NCI-H2081 (cell line): ENCODE measurements around the gene KCTD8.
"Not testable (repeated sequence)": the region's sequence is repeated elsewhere in the genome, so short reads cannot be mapped to it uniquely, and the experiment has no call there.

ENCODE experiments used
- DNase-seq, 2 experiments: peaks; one replicate each; lab custom pipeline; 2025; lab: John Stamatoyannopoulos, UW

The KCTD8 gene

GRCh38 chr4:44326741-44327140 lies 121.9 kb downstream of the KCTD8 start:
- no peak for DNase-seq

- DNase-seq = peak in 1 of 2 experiments; percentile 18
Observed at GRCh38 chr4:44320833-44321232, 127.8 kb downstream of the KCTD8 start.

GRCh38 chr4:44319129-44319528 lies 129.5 kb downstream of the KCTD8 start:
- DNase-seq = peak in 1 of 2 experiments; percentile 40

GRCh38 chr4:44313702-44314101 lies 134.9 kb downstream of the KCTD8 start:
- DNase-seq = no peak

- DNase-seq = no peak
Observed at GRCh38 chr4:44287505-44287904, 161.1 kb downstream of the KCTD8 start.

- no peak for DNase-seq
Observed at GRCh38 chr4:44279469-44279868, 169.1 kb downstream of the KCTD8 start.

- no peak for DNase-seq
Observed at GRCh38 chr4:44279066-44279465, 169.5 kb downstream of the KCTD8 start.

GRCh38 chr4:44257461-44257860 lies 191.1 kb downstream of the KCTD8 start:
- DNase-seq = no peak

GRCh38 chr4:44256414-44256813 lies 192.2 kb downstream of the KCTD8 start:
- DNase-seq = no peak

- peak in 1 of 2 experiments; percentile 41 for DNase-seq
Observed at GRCh38 chr4:44237643-44238042, 211.0 kb downstream of the KCTD8 start.

GRCh38 chr4:44235897-44236296 lies 212.7 kb downstream of the KCTD8 start:
- no peak for DNase-seq

- DNase-seq = no peak
Observed at GRCh38 chr4:44232262-44232661, 216.3 kb downstream of the KCTD8 start.

GRCh38 chr4:44231006-44231405 lies 217.6 kb downstream of the KCTD8 start:
- DNase-seq = peak in 1 of 2 experiments; percentile 61

- no peak for DNase-seq
Observed at GRCh38 chr4:44228326-44228725, 220.3 kb downstream of the KCTD8 start.

GRCh38 chr4:44221407-44221806 lies 227.2 kb downstream of the KCTD8 start:
- DNase-seq = no peak

- DNase-seq = no peak
Observed at GRCh38 chr4:44210750-44211149, 237.9 kb downstream of the KCTD8 start.

- no peak for DNase-seq
Observed at GRCh38 chr4:44196796-44197195, 251.8 kb downstream of the KCTD8 start.

- DNase-seq = no peak
Observed at GRCh38 chr4:44194365-44194764, 254.2 kb downstream of the KCTD8 start.

- no peak for DNase-seq
Observed at GRCh38 chr4:44186850-44187246, 261.8 kb downstream of the KCTD8 start.

- DNase-seq = no peak
Observed at GRCh38 chr4:44186096-44186849, 262.3 kb downstream of the KCTD8 start.

GRCh38 chr4:44181491-44182349 lies 266.9 kb downstream of the KCTD8 start:
- not testable (repeated sequence) for DNase-seq

- not testable (repeated sequence) for DNase-seq
Observed at GRCh38 chr4:44167766-44168165, 280.8 kb downstream of the KCTD8 start.

- DNase-seq = no peak
Observed at GRCh38 chr4:44165938-44166337, 282.7 kb downstream of the KCTD8 start.
